SK-N-SH treated with all-trans-retinoic acid at 6 μM for 48 hours (cell line): ENCODE results near the gene SRRT.

ENCODE experiments used
- ATAC-seq: fragments of 200-7000 bp; cut with Tn5 transposase; 3 replicates; pipeline ENCODE4 v1.9.1; 2020; ENCODE audit warnings: mild to moderate bottlenecking, moderate library complexity
- ARNTL ChIP-seq: fragments of 450-650 bp; formaldehyde crosslinking; IDR thresholded peaks from 2 replicates; pipeline ENCODE4 v1.5.0; 2020; ENCODE audit warnings: low read depth, mild to moderate bottlenecking, moderate library complexity, borderline replicate concordance
- BACH2 ChIP-seq: fragments of 250-450 bp; sonication (Bioruptor Pico); IDR thresholded peaks from 2 replicates; pipeline ENCODE4 v1.9.0; 2021; ENCODE audit warnings: mild to moderate bottlenecking, borderline replicate concordance
- CSDC2 ChIP-seq: fragments of 250-450 bp; sonication (Bioruptor Pico); IDR thresholded peaks from 2 replicates; pipeline ENCODE4 v1.5.0; 2020; ENCODE audit warnings: mild to moderate bottlenecking, moderate library complexity
- ESRRG ChIP-seq: fragments of 250-450 bp; sonication (Bioruptor Pico); IDR thresholded peaks from 2 replicates; pipeline ENCODE4 v1.6.1; 2021; ENCODE audit warnings: mild to moderate bottlenecking
- GLIS3 ChIP-seq: fragments of 250-450 bp; sonication (Bioruptor Pico); IDR thresholded peaks from 2 replicates; pipeline ENCODE4 v1.5.0; 2020; ENCODE audit warnings: mild to moderate bottlenecking, moderate library complexity
- ISL1 ChIP-seq: fragments of 250-450 bp; sonication (Bioruptor Pico); IDR thresholded peaks from 2 replicates; pipeline ENCODE4 v2.1.2; 2022; ENCODE audit warnings: mild to moderate bottlenecking, moderate library complexity
- OSR1 ChIP-seq: fragments of 250-450 bp; sonication (Bioruptor Pico); IDR thresholded peaks from 2 replicates; pipeline ENCODE4 v1.8.0; 2022; ENCODE audit warnings: moderate library complexity, mild to moderate bottlenecking, inconsistent platforms
- PPARA ChIP-seq: fragments of 250-450 bp; sonication (Bioruptor Pico); IDR thresholded peaks from 2 replicates; pipeline ENCODE4 v1.5.0; 2020; ENCODE audit warnings: mild to moderate bottlenecking, borderline replicate concordance
- RARB ChIP-seq: fragments of 250-450 bp; sonication (Bioruptor Pico); IDR thresholded peaks from 2 replicates; pipeline ENCODE4 v1.8.0; 2021; ENCODE audit warnings: mild to moderate bottlenecking, moderate library complexity
- SNAI2 ChIP-seq: fragments of 250-450 bp; sonication (Bioruptor Pico); IDR thresholded peaks from 2 replicates; pipeline ENCODE4 v1.5.0; 2020; ENCODE audit warnings: mild to moderate bottlenecking, moderate library complexity
- TCF4 ChIP-seq: fragments of 250-450 bp; sonication (Bioruptor Pico); IDR thresholded peaks from 2 replicates; pipeline ENCODE4 v1.8.0; 2021; ENCODE audit warnings: mild to moderate bottlenecking, moderate library complexity, borderline replicate concordance
- TOX ChIP-seq: fragments of 250-450 bp; sonication (Bioruptor Pico); IDR thresholded peaks from 2 replicates; pipeline ENCODE4 v1.8.0; 2021; ENCODE audit warnings: mild to moderate bottlenecking, moderate library complexity, borderline replicate concordance
- ZC3H10 ChIP-seq: fragments of 250-450 bp; sonication (Bioruptor Pico); IDR thresholded peaks from 2 replicates; pipeline ENCODE4 v1.5.1; 2021; ENCODE audit warnings: mild to moderate bottlenecking, moderate library complexity
- ZFP30 ChIP-seq: fragments of 450-650 bp; formaldehyde crosslinking; IDR thresholded peaks from 2 replicates; pipeline ENCODE4 v1.5.0; 2022; ENCODE audit warnings: mild to moderate bottlenecking, moderate library complexity
- ZNF565 ChIP-seq: fragments of 450-650 bp; formaldehyde crosslinking; conservative IDR thresholded peaks from 2 replicates; pipeline ENCODE4 v1.5.0; 2020; ENCODE audit warnings: low read depth, mild to moderate bottlenecking, moderate library complexity
- ZNF70 ChIP-seq: fragments of 450-650 bp; formaldehyde crosslinking; IDR thresholded peaks from 2 replicates; pipeline ENCODE4 v1.5.0; 2020; ENCODE audit warnings: mild to moderate bottlenecking, moderate library complexity
- ZNF8 ChIP-seq: fragments of 450-650 bp; formaldehyde crosslinking; IDR thresholded peaks from 2 replicates; pipeline ENCODE4 v1.5.0; 2020; ENCODE audit warnings: mild to moderate bottlenecking, moderate library complexity
- TF ChIP-seq, protein P1 (sequence below): fragments of 250-450 bp; sonication (Bioruptor Pico); IDR thresholded peaks from 2 replicates; pipeline ENCODE4 v1.8.0; 2020; ENCODE audit warnings: mild to moderate bottlenecking, moderate library complexity, borderline replicate concordance
- TF ChIP-seq, protein P2 (sequence below): fragments of 250-450 bp; sonication (Bioruptor Pico); IDR thresholded peaks from 2 replicates; pipeline ENCODE4 v1.5.1; 2021; ENCODE audit warnings: mild to moderate bottlenecking, moderate library complexity
- TF ChIP-seq, protein P3 (sequence below): fragments of 250-450 bp; sonication (Bioruptor Pico); IDR thresholded peaks from 2 replicates; pipeline ENCODE4 v1.8.0; 2021; ENCODE audit warnings: low read depth, mild to moderate bottlenecking, moderate library complexity, borderline replicate concordance
- TF ChIP-seq, protein P4 (sequence below): fragments of 250-450 bp; sonication (Bioruptor Pico); IDR thresholded peaks from 2 replicates; pipeline ENCODE4 v1.5.0; 2020; ENCODE audit warnings: mild to moderate bottlenecking, moderate library complexity
- TF ChIP-seq, protein P5 (sequence below): fragments of 250-450 bp; sonication (Bioruptor Pico); IDR thresholded peaks from 2 replicates; pipeline ENCODE4 v1.5.1; 2020; ENCODE audit warnings: low read depth, mild to moderate bottlenecking, moderate library complexity

Gene SRRT

DNA sequence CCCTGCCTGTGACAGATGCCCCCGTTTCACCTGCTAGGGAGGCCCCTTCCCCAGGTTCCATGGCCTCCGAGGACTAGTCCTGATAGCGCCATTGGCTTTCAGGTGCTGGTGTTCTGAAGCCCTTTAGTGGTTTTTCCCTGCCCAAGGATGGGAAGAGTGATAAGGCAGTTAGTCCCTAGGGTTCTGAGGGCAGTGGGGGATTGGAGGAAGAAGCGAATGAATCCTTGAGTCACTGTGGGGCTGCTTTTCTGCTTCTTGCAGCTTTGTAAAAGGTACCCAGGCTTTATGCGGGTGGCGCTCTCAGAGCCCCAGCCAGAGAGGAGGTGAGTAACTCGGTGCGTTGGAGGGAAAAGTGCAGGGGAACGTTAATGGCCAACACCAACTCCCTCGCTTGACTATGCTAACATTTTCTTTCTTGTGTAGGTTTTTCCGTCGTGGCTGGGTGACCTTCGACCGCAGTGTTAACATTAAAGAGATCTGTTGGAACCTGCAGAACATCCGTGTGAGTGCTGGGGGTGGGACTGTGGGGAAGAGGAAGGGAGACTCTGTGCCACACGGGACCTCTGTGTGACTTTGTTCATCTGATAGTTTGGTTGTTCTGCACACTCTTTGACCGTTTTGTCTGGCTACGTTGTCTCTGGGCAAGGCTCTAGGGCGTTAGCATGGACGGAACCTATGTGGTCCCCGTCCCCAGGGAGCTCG, 10.7 kb downstream of the SRRT start:
- TF ChIP-seq ZFP30 (CRISPR knock-in tag) (no peak), ZNF8 (CRISPR knock-in tag) (no peak), CSDC2 (CRISPR knock-in tag) (no peak), RARB (CRISPR knock-in tag) (no peak), PPARA (CRISPR knock-in tag) (no peak), TOX (CRISPR knock-in tag) (no peak), ZC3H10 (CRISPR knock-in tag) (no peak), OSR1 (CRISPR knock-in tag) (no peak), ZNF70 (no peak), ISL1 (CRISPR knock-in tag) (no peak), ZNF565 (CRISPR knock-in tag) (no peak), TCF4 (CRISPR knock-in tag) (no peak), ESRRG (CRISPR knock-in tag) (no peak), BACH2 (no peak), SNAI2 (CRISPR knock-in tag) (no peak)
- TF ChIP-seq, protein P1, sequence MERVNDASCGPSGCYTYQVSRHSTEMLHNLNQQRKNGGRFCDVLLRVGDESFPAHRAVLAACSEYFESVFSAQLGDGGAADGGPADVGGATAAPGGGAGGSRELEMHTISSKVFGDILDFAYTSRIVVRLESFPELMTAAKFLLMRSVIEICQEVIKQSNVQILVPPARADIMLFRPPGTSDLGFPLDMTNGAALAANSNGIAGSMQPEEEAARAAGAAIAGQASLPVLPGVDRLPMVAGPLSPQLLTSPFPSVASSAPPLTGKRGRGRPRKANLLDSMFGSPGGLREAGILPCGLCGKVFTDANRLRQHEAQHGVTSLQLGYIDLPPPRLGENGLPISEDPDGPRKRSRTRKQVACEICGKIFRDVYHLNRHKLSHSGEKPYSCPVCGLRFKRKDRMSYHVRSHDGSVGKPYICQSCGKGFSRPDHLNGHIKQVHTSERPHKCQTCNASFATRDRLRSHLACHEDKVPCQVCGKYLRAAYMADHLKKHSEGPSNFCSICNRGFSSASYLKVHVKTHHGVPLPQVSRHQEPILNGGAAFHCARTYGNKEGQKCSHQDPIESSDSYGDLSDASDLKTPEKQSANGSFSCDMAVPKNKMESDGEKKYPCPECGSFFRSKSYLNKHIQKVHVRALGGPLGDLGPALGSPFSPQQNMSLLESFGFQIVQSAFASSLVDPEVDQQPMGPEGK = no peak
- TF ChIP-seq, protein P2, sequence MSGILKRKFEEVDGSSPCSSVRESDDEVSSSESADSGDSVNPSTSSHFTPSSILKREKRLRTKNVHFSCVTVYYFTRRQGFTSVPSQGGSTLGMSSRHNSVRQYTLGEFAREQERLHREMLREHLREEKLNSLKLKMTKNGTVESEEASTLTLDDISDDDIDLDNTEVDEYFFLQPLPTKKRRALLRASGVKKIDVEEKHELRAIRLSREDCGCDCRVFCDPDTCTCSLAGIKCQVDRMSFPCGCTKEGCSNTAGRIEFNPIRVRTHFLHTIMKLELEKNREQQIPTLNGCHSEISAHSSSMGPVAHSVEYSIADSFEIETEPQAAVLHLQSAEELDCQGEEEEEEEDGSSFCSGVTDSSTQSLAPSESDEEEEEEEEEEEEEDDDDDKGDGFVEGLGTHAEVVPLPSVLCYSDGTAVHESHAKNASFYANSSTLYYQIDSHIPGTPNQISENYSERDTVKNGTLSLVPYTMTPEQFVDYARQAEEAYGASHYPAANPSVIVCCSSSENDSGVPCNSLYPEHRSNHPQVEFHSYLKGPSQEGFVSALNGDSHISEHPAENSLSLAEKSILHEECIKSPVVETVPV = no peak
- TF ChIP-seq, protein P3, sequence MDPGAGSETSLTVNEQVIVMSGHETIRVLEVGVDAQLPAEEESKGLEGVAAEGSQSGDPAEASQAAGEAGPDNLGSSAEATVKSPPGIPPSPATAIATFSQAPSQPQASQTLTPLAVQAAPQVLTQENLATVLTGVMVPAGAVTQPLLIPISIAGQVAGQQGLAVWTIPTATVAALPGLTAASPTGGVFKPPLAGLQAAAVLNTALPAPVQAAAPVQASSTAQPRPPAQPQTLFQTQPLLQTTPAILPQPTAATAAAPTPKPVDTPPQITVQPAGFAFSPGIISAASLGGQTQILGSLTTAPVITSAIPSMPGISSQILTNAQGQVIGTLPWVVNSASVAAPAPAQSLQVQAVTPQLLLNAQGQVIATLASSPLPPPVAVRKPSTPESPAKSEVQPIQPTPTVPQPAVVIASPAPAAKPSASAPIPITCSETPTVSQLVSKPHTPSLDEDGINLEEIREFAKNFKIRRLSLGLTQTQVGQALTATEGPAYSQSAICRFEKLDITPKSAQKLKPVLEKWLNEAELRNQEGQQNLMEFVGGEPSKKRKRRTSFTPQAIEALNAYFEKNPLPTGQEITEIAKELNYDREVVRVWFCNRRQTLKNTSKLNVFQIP (CRISPR knock-in tag) = no peak
- ATAC-seq = no peak

DNA sequence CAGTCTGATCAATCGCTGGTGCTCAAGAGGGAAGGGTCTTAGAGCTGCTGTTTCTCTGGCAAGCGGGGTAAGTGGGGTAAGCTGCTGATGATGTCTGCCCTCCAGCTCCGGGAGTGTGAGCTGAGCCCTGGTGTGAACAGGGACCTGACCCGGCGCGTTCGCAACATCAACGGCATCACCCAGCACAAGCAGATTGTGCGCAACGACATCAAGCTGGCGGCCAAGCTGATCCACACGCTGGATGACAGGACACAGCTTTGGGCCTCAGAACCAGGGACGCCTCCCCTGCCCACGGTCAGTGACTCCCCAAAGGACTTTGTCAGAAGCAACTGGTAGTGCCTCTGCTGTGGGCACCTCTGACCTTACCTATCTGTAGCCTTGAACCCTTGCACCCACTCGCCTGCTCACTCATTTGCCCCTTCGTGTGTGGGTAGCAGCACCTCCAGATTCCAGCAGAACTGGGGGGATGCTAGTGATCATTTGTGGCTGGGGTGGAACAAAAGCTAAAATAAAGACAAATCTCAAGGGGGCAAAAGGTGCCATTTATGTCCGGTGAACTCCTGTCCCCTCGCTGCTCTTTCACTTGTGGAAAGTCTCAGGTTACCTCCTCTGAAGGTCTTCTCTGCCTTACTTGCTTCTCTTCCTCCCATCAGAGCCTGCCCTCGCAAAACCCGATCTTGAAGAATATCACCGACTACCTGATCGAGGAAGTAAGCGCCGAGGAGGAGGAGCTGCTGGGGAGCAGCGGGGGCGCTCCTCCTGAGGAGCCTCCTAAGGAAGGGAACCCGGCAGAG, 11.4 kb downstream of the SRRT start:
- ATAC-seq = no peak
- TF ChIP-seq, protein P4, sequence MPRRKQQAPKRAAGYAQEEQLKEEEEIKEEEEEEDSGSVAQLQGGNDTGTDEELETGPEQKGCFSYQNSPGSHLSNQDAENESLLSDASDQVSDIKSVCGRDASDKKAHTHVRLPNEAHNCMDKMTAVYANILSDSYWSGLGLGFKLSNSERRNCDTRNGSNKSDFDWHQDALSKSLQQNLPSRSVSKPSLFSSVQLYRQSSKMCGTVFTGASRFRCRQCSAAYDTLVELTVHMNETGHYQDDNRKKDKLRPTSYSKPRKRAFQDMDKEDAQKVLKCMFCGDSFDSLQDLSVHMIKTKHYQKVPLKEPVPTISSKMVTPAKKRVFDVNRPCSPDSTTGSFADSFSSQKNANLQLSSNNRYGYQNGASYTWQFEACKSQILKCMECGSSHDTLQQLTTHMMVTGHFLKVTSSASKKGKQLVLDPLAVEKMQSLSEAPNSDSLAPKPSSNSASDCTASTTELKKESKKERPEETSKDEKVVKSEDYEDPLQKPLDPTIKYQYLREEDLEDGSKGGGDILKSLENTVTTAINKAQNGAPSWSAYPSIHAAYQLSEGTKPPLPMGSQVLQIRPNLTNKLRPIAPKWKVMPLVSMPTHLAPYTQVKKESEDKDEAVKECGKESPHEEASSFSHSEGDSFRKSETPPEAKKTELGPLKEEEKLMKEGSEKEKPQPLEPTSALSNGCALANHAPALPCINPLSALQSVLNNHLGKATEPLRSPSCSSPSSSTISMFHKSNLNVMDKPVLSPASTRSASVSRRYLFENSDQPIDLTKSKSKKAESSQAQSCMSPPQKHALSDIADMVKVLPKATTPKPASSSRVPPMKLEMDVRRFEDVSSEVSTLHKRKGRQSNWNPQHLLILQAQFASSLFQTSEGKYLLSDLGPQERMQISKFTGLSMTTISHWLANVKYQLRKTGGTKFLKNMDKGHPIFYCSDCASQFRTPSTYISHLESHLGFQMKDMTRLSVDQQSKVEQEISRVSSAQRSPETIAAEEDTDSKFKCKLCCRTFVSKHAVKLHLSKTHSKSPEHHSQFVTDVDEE = no peak
- TF ChIP-seq, protein P5, sequence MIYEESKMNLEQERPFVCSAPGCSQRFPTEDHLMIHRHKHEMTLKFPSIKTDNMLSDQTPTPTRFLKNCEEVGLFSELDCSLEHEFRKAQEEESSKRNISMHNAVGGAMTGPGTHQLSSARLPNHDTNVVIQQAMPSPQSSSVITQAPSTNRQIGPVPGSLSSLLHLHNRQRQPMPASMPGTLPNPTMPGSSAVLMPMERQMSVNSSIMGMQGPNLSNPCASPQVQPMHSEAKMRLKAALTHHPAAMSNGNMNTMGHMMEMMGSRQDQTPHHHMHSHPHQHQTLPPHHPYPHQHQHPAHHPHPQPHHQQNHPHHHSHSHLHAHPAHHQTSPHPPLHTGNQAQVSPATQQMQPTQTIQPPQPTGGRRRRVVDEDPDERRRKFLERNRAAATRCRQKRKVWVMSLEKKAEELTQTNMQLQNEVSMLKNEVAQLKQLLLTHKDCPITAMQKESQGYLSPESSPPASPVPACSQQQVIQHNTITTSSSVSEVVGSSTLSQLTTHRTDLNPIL = no peak
- TF ChIP-seq ZC3H10 (CRISPR knock-in tag) = no peak
- no peak for TF ChIP-seq GLIS3 (CRISPR knock-in tag)
- TF ChIP-seq, protein P2 = no peak
- TF ChIP-seq SNAI2 (CRISPR knock-in tag) = no peak
- TF ChIP-seq ZNF70 = no peak
- no peak for TF ChIP-seq TCF4 (CRISPR knock-in tag)
- TF ChIP-seq, protein P3 (CRISPR knock-in tag) = no peak
- no peak for TF ChIP-seq PPARA (CRISPR knock-in tag)
- TF ChIP-seq, protein P1 = no peak
- TF ChIP-seq ZNF565 (CRISPR knock-in tag) = no peak
- TF ChIP-seq ISL1 (CRISPR knock-in tag) = no peak
- no peak for TF ChIP-seq BACH2
- TF ChIP-seq OSR1 (CRISPR knock-in tag) = no peak
- no peak for TF ChIP-seq ARNTL (CRISPR knock-in tag)
- no peak for TF ChIP-seq RARB (CRISPR knock-in tag)
- TF ChIP-seq ZFP30 (CRISPR knock-in tag) = no peak
- no peak for TF ChIP-seq ZNF8 (CRISPR knock-in tag)
